H1 (cell line): ENCODE measurements around the gene KTN1. TPM values are rescaled to one million over a fixed set of nuclear protein-coding genes. Genes with fewer than 3 reads are reported as not detected.

Experiments used
- CTCF ChIA-PET: fragments of 300-600 bp; sonication (Branson Sonifier 250); formaldehyde crosslinking; loops from one replicate; lab custom pipeline; 2021; ENCODE audit not compliant: partially characterized antibody; lab: Charles Lee
- POLR2A ChIA-PET: fragments of 300-600 bp; sonication (Branson Sonifier 250); formaldehyde crosslinking; loops from one replicate; lab custom pipeline; 2021; ENCODE audit warnings: inconsistent platforms; ENCODE audit not compliant: partially characterized antibody; lab: Charles Lee
- DNase-seq, 2 experiments: peaks; one replicate each; pipeline versions ENCODE4 v3.0.0 to v3.0.0-alpha.2; 2010 to 2022; ENCODE audit warnings: low spot score in 2 of 2, low read depth in 1 of 2, mixed read lengths in 1 of 2
- FAIRE-seq: peaks from 2 replicates; lab custom pipeline; 2011; peaks lifted over from hg19 to GRCh38; lab: Jason Lieb, UNC
- H2AFZ ChIP-seq: 2 replicates; pipeline ENCODE4 v1.8.1; 2012; ENCODE audit warnings: low read length, inconsistent platforms
- H2AK5ac ChIP-seq: 2 replicates; pipeline ENCODE4 v1.6.1; 2013; ENCODE audit warnings: low read depth, low read length
- H2BK120ac ChIP-seq: replicated peaks from 2 replicates; pipeline ENCODE3; 2013; ENCODE audit warnings: low read depth, low read length, inconsistent platforms
- H2BK12ac ChIP-seq: 2 replicates; pipeline ENCODE4 v1.6.1; 2013; ENCODE audit warnings: low read depth, low read length
- H2BK15ac ChIP-seq: 2 replicates; pipeline ENCODE4 v1.6.1; 2013; ENCODE audit warnings: low read length
- H2BK20ac ChIP-seq: 2 replicates; pipeline ENCODE4 v1.6.1; 2013; ENCODE audit warnings: low read length
- H2BK5ac ChIP-seq: 2 replicates; pipeline ENCODE4 v1.6.1; 2013; ENCODE audit warnings: low read depth, low read length
- H3K14ac ChIP-seq: 2 replicates; pipeline ENCODE4 v1.6.1; 2013; ENCODE audit warnings: inconsistent platforms; ENCODE audit not compliant: insufficient read length
- H3K18ac ChIP-seq: 2 replicates; pipeline ENCODE4 v1.6.1; 2013; ENCODE audit warnings: low read length; ENCODE audit errors: extremely low read depth
- H3K23ac ChIP-seq: 2 replicates; pipeline ENCODE4 v1.6.1; 2013; ENCODE audit warnings: inconsistent platforms; ENCODE audit not compliant: insufficient read length
- H3K23me2 ChIP-seq: 2 replicates; pipeline ENCODE4 v1.6.1; 2013; ENCODE audit warnings: low read depth, low read length
- H3K27ac ChIP-seq: 2 replicates; pipeline ENCODE4 v1.6.1; 2011; ENCODE audit warnings: low read depth, low read length, inconsistent platforms
- H3K27me3 ChIP-seq, 4 experiments: replicated peaks in 1 of 4; 1 replicate in 1 of 4; 2 replicates in 3 of 4; pipeline versions ENCODE4 v1.6.1 to v1.8.1; 2011 to 2013; ENCODE audit warnings: low read length in 3 of 4, mild to moderate bottlenecking in 3 of 4, inconsistent platforms in 2 of 4, mixed read lengths in 2 of 4, moderate library complexity in 1 of 4; ENCODE audit not compliant: control insufficient read depth in 3 of 4, insufficient read depth in 3 of 4; ENCODE audit errors: extremely low read depth in 1 of 4
- H3K36me3 ChIP-seq, 4 experiments: 2 replicates each; pipeline versions ENCODE4 v1.6.1 to v1.8.1; 2011 to 2013; ENCODE audit warnings: mild to moderate bottlenecking in 4 of 4, low read length in 3 of 4, moderate library complexity in 2 of 4, control low read depth in 1 of 4, inconsistent platforms in 1 of 4; ENCODE audit not compliant: insufficient read depth in 4 of 4, control insufficient read depth in 2 of 4
- H3K4ac ChIP-seq: replicated peaks from 2 replicates; pipeline ENCODE3; 2013; ENCODE audit warnings: low read length, low read depth, mixed read lengths, inconsistent platforms; ENCODE audit not compliant: insufficient read length
- H3K4me1 ChIP-seq, 4 experiments: replicated peaks in 1 of 4; 1 replicate in 1 of 4; 2 replicates in 3 of 4; pipeline versions ENCODE4 v1.6.1 to v1.8.1; 2011 to 2013; ENCODE audit warnings: low read length in 3 of 4, inconsistent platforms in 2 of 4, mixed read lengths in 1 of 4; ENCODE audit not compliant: insufficient read depth in 4 of 4, control insufficient read depth in 3 of 4
- H3K4me2 ChIP-seq, 2 experiments: 2 replicates each; pipeline versions ENCODE4 v1.6.1 to v1.8.1; 2011 to 2013; ENCODE audit warnings: low read depth in 2 of 2, low read length in 2 of 2, control low read depth in 1 of 2, inconsistent platforms in 1 of 2, mild to moderate bottlenecking in 1 of 2; ENCODE audit not compliant: insufficient read depth in 1 of 2
- H3K4me3 ChIP-seq, 4 experiments: fragments of 200-600, 300-600 bp in 1 of 4; sonication (generic), shearing (Covaris generic), sonication (Bioruptor Twin) in 1 of 4; 2 replicates each; pipeline versions ENCODE4 v1.5.1 to v1.8.1; 2011 to 2016; ENCODE audit warnings: low read length in 4 of 4, low read depth in 3 of 4, control low read depth in 2 of 4, inconsistent platforms in 2 of 4, mild to moderate bottlenecking in 2 of 4, mixed read lengths in 1 of 4, moderate library complexity in 1 of 4; ENCODE audit not compliant: insufficient read depth in 2 of 4; ENCODE audit errors: extremely low read depth in 1 of 4
- H3K56ac ChIP-seq: replicated peaks from 2 replicates; pipeline ENCODE3; 2013; ENCODE audit warnings: low read depth, mild to moderate bottlenecking, mixed read lengths, low read length, inconsistent platforms; ENCODE audit not compliant: insufficient read length
- H3K79me1 ChIP-seq: 2 replicates; pipeline ENCODE4 v1.6.1; 2013; ENCODE audit warnings: low read depth, low read length, control low read depth
- H3K79me2 ChIP-seq, 2 experiments: 2 replicates each; pipeline versions ENCODE4 v1.6.1 to v1.8.1; 2012 to 2013; ENCODE audit warnings: low read length in 2 of 2, mild to moderate bottlenecking in 2 of 2, inconsistent platforms in 1 of 2; ENCODE audit not compliant: insufficient read depth in 2 of 2, control insufficient read depth in 1 of 2
- H3K9ac ChIP-seq, 4 experiments: replicated peaks in 1 of 4; 1 replicate in 1 of 4; 2 replicates in 3 of 4; pipeline versions ENCODE4 v1.6.1 to v1.8.1; 2011 to 2013; ENCODE audit warnings: low read depth in 3 of 4, low read length in 3 of 4, control low read depth in 2 of 4, mild to moderate bottlenecking in 2 of 4, moderate library complexity in 2 of 4, inconsistent platforms in 1 of 4; ENCODE audit errors: extremely low read depth in 1 of 4
- H3K9me3 ChIP-seq, 2 experiments: 2 replicates each; pipeline versions ENCODE4 v1.6.1 to v1.8.1; 2012 to 2013; ENCODE audit warnings: mild to moderate bottlenecking in 2 of 2, moderate library complexity in 2 of 2, control low read depth in 1 of 2, inconsistent platforms in 1 of 2, low read depth in 1 of 2, low read length in 1 of 2, mixed read lengths in 1 of 2; ENCODE audit not compliant: insufficient read depth in 2 of 2
- H4K20me1 ChIP-seq, 2 experiments: replicated peaks in 1 of 2; 2 replicates each; pipeline versions ENCODE3 to v1.8.1; 2011 to 2013; ENCODE audit warnings: inconsistent platforms in 2 of 2, low read length in 2 of 2, mild to moderate bottlenecking in 1 of 2; ENCODE audit not compliant: insufficient read depth in 2 of 2, control insufficient read depth in 1 of 2
- H4K5ac ChIP-seq: 2 replicates; pipeline ENCODE4 v1.6.1; 2013; ENCODE audit warnings: low read length, low read depth, mixed read lengths, inconsistent platforms; ENCODE audit not compliant: insufficient read length
- H4K8ac ChIP-seq: 2 replicates; pipeline ENCODE4 v1.8.0; 2013; ENCODE audit warnings: mild to moderate bottlenecking, moderate library complexity, low read length, inconsistent platforms; ENCODE audit not compliant: insufficient read depth; ENCODE audit errors: extremely low read depth
- H4K91ac ChIP-seq: replicated peaks from 2 replicates; pipeline ENCODE3; 2013; ENCODE audit warnings: low read length, mixed read lengths, inconsistent platforms; ENCODE audit not compliant: insufficient read length
- BACH1 ChIP-seq: IDR thresholded peaks from 2 replicates; pipeline ENCODE4 v1.6.1; 2012; ENCODE audit warnings: low read length, improper control_type of control experiment
- BCL11A ChIP-seq, 2 experiments: IDR thresholded peaks; one replicate each; pipeline ENCODE4 v1.6.1; 2011; ENCODE audit warnings: low read depth in 2 of 2, low read length in 2 of 2, mild to moderate bottlenecking in 2 of 2
- CBX8 ChIP-seq: fragments of 300-800, 300-1000 bp; sonication (generic); IDR thresholded peaks from 2 replicates; pipeline ENCODE4 v1.7.1; 2016; ENCODE audit warnings: low read depth, low read length, borderline replicate concordance
- CREB1 ChIP-seq: IDR thresholded peaks from 2 replicates; pipeline ENCODE4 v1.6.1; 2012; ENCODE audit warnings: inconsistent platforms
- HDAC2 ChIP-seq, 2 experiments: fragments of 300-600 bp in 1 of 2; sonication (generic) in 1 of 2; IDR thresholded peaks; 2 replicates each; pipeline ENCODE4 v1.6.1; 2011 to 2012; ENCODE audit warnings: low read depth in 2 of 2, low read length in 2 of 2, mild to moderate bottlenecking in 2 of 2, moderate library complexity in 2 of 2, borderline replicate concordance in 1 of 2, inconsistent platforms in 1 of 2
- KDM1A ChIP-seq: fragments of 200-600, 300-600 bp; sonication (generic); IDR thresholded peaks from 2 replicates; pipeline ENCODE4 v1.7.1; 2016; ENCODE audit warnings: mild to moderate bottlenecking, low read length, borderline replicate concordance
- KDM4A ChIP-seq: IDR thresholded peaks from one replicate; pipeline ENCODE4 v1.7.1; 2012; ENCODE audit warnings: low read depth, mild to moderate bottlenecking, moderate library complexity, low read length, inconsistent platforms; ENCODE audit not compliant: severe bottlenecking
- MAFK ChIP-seq: IDR thresholded peaks from 2 replicates; pipeline ENCODE4 v1.6.1; 2012; ENCODE audit warnings: low read depth, mild to moderate bottlenecking, improper control_type of control experiment, low read length
- MAX ChIP-seq: IDR thresholded peaks from 2 replicates; pipeline ENCODE4 v1.6.1; 2012; ENCODE audit warnings: inconsistent platforms
- RAD21 ChIP-seq, 2 experiments: IDR thresholded peaks in 1 of 2; conservative IDR thresholded peaks in 1 of 2; 2 replicates each; pipeline ENCODE4 v1.6.1; 2011; ENCODE audit warnings: low read depth in 2 of 2, low read length in 2 of 2, improper control_type of control experiment in 1 of 2, inconsistent platforms in 1 of 2, mild to moderate bottlenecking in 1 of 2, moderate library complexity in 1 of 2
- RBBP5 ChIP-seq: IDR thresholded peaks from 2 replicates; pipeline ENCODE4 v1.7.1; 2012; ENCODE audit warnings: low read depth, mild to moderate bottlenecking, inconsistent platforms, low read length, moderate library complexity, borderline replicate concordance
- SIN3A ChIP-seq, 2 experiments: IDR thresholded peaks in 1 of 2; conservative IDR thresholded peaks in 1 of 2; 2 replicates each; pipeline ENCODE4 v1.6.1; 2011 to 2012; ENCODE audit warnings: low read length in 2 of 2, improper control_type of control experiment in 1 of 2, low read depth in 1 of 2, mild to moderate bottlenecking in 1 of 2
- TAF7 ChIP-seq: optimal IDR thresholded peaks from 2 replicates; pipeline ENCODE3; 2011; ENCODE audit warnings: low read depth, mild to moderate bottlenecking, inconsistent platforms, low read length, moderate library complexity, borderline replicate concordance
- whole genome bisulfite sequencing, 2 experiments: shearing (Covaris generic) in 1 of 2; methylation state at CpG; one replicate each; pipeline versions ENCODE4 v1.1.6 to v1.1.7; 2013 to 2015; ENCODE audit warnings: low lambda C conversion rate in 2 of 2, mixed read lengths in 2 of 2, inconsistent platforms in 1 of 2, low coverage in 1 of 2, missing lambda C conversion rate in 1 of 2; ENCODE audit not compliant: insufficient replicate concordance in 2 of 2, insufficient coverage in 1 of 2, insufficient read length in 1 of 2; ENCODE audit errors: extremely low coverage in 1 of 2, missing lambda C conversion rate in 1 of 2; 5-methylcytosine and 5-hydroxymethylcytosine counted together
- polyA plus RNA-seq, 7 experiments: library from polyadenylated mRNA; depleted of rRNA in 3 of 7; stranded (reverse) in 5 of 7; unstranded in 2 of 7; fragments of >200 nt in 5 of 7; fragments of 200-250 nt in 2 of 7; gene quantifications; 1 replicate in 5 of 7; 2 replicates in 1 of 7; 4 replicates in 1 of 7; pipeline versions ENCODE4 v1.2.1 to v1.2.3, GENCODE V29; 2011 to 2013; ENCODE audit warnings: missing spikeins in 2 of 7, mixed read lengths in 2 of 7
- total RNA-seq: library from RNA; stranded (reverse); fragmentation: NEBNext Ultra II Directional; extraction: Animal tissue kit (Norgen Biotek cat#: 25700); gene quantifications from 2 replicates; pipeline ENCODE4 v1.2.1, GENCODE V29; 2021

Gene KTN1
- total and polyA plus RNA-seq, 2 of the 8 experiments (the other 6 are each of a cell fraction or from before 2014, with no cell fraction given): 15.4 to 151 TPM

- H2BK15ac ChIP-seq: no peak overlapping the region
- no peak overlapping the region for H3K4me2 ChIP-seq
- no peak overlapping the region for H3K4ac ChIP-seq
- no peak overlapping the region for H2AFZ ChIP-seq
- no peak overlapping the region for H3K56ac ChIP-seq
- H4K8ac ChIP-seq: no peak overlapping the region
- FAIRE-seq (no peak), DNase-seq (no peak)
- WGBS, 2 experiments: 88% methylated on average over 1 of the region's 1 CpG; no CpG with 5 or more reads in 1 of the 2 experiments
- ChIA-PET POLR2A (interaction anchor here (0.6 kb wide), 1 partner anchor 54 kb away, joined by 3 read pairs; no protein-coding TSS in a partner anchor), CTCF (interaction anchor here (1.1 kb wide), 1 partner anchor 214 kb away, joined by 3 read pairs; no protein-coding TSS in a partner anchor)
- H3K18ac ChIP-seq: no peak overlapping the region
- no peak overlapping the region for H4K91ac ChIP-seq
- H3K4me1 ChIP-seq: peaks cover 0 to 7% (median under 1%) of the 10 kb centered on the region in 4 experiments; a peak in 2 of 7 replicates
- H2BK20ac ChIP-seq: no peak overlapping the region
- H3K14ac ChIP-seq: no peak overlapping the region
- H3K79me2 ChIP-seq: no peaks in the 10 kb centered on the region
- peaks cover 0 to 47% (median 12%) of the 10 kb centered on the region in 4 experiments; a peak in 6 of 8 replicates for H3K36me3 ChIP-seq
- H2BK5ac ChIP-seq: no peak overlapping the region
- no peak overlapping the region for H2BK12ac ChIP-seq
- H2BK120ac ChIP-seq: no peak overlapping the region
- H3K79me1 ChIP-seq: no peaks in the 10 kb centered on the region
- no peak overlapping the region for H3K4me3 ChIP-seq
- H4K20me1 ChIP-seq: peaks cover 0 to 3% of the 10 kb centered on the region in 2 experiments
- no peak overlapping the region for H4K5ac ChIP-seq
- H3K23ac ChIP-seq: no peak overlapping the region
- H2AK5ac ChIP-seq: no peak overlapping the region
- no peak overlapping the region for H3K9ac ChIP-seq
- no peaks in the 10 kb centered on the region for H3K27me3 ChIP-seq
- no peaks in the 10 kb centered on the region for H3K23me2 ChIP-seq
- no peaks in the 10 kb centered on the region for H3K9me3 ChIP-seq
- no peak overlapping the region for H3K27ac ChIP-seq
- TF ChIP-seq BACH1: no peak
- TF ChIP-seq KDM1A: no peak
- TF ChIP-seq CBX8: no peak
- TF ChIP-seq MAX: no peak
- TF ChIP-seq MAFK: no peak
- TF ChIP-seq TAF7: no peak
- TF ChIP-seq CREB1: no peak
- no peak for TF ChIP-seq RAD21 (IDR thresholded peaks at IDR 0.05 in 1 of 2, conservative IDR thresholded peaks at IDR 0.05 in 1 of 2; ENCODE audit: low read depth in 2 of 2, low read length in 2 of 2)
- no peak for TF ChIP-seq BCL11A (IDR thresholded peaks at IDR 0.05; ENCODE audit: low read depth in 2 of 2, low read length in 2 of 2)
- TF ChIP-seq SIN3A (conservative IDR thresholded peaks at IDR 0.05 in 1 of 2, IDR thresholded peaks at IDR 0.05 in 1 of 2; ENCODE audit: low read depth in 1 of 2, low read length in 2 of 2): no peak
- TF ChIP-seq RBBP5: no peak
- no peak for TF ChIP-seq HDAC2 (IDR thresholded peaks at IDR 0.05; ENCODE audit: borderline replicate concordance in 1 of 2, low read depth in 2 of 2, low read length in 2 of 2)
- TF ChIP-seq KDM4A: no peak
These were observed 65.1 kb downstream of the KTN1 start for GRCh38 chr14:55645145-55645544.
